HK-2 (cell line): ENCODE results near the gene IGSF8.

Source experiments
- DNase-seq: peaks from one replicate; pipeline ENCODE4 v3.0.0-alpha.2; 2018; ENCODE audit not compliant: unreplicated experiment

IGSF8 gene

DNA sequence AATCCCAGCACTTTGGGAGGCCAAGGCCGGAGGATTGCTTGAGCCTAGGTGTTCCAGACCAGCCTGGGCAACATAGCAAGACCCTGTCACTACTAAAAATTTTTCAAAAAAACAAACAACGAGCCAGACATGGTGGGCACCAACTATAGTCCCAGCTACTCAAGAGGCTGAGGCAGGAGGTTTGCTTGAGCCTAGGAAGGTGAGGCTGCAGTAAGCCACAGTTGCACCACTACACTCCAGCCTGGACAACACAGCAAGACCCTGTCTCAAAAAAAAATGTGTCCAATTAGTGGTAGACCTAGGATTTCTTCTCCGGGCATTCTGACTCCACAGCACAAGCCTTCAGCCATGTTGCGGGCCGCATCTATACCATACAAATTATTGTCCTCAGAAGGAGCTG is 6.7 kb upstream of the IGSF8 start:
- no peak for DNase-seq

DNA sequence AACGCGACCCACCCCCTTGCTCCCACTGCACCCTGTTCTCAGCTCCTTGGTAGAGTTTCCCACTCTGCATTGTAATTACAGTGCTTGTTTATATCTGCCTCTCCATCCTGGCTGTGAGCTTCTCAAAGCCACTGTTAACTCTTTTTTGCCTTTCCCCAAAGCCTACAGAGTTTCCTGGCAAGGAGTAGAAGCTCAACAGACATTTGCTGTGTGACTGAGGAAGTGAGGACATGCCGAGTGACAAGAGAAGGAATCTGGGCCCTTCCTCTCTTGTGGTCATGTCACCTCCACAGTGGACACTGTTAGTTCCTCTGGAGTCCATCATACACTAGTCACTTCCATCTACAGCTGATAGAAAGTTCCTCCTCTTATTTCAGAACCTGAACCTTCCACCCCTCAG is 6.1 kb upstream of the IGSF8 start:
- no peak for DNase-seq

DNA sequence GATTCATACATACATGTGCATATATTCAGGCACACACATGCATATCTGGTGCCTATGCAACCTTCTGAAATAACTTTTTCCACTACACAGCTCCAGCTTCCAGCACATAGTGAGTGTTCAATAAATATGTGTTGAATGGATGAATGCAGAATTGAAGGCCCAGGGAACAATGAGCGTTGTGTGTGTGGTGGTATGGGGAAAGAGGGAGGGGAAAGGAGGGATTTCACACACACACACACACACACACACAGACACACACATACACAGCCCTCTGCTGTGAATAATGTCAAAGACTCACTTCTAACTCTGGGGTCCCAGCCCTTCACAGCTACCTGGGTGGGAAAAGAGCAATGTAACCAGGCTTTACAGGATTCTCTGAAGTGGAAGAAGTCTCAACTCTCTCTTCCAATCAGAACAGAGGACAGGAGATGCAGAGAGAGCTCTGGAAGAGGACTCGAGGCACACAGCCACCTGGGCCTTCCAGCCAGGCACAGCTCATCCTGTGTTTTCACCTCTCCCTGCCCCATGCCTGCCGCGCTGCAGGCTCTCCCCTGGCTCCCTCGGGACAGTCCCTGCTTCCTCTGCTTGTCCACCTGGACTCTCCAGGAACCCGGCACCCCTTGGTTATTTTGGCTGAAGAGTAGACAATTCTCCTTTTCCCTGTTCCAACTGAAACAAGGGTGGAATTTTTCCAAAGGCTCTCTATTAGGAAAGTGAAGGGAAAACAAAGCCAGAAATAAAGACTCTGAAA is 5.4 kb upstream of the IGSF8 start:
- no peak for DNase-seq

DNA sequence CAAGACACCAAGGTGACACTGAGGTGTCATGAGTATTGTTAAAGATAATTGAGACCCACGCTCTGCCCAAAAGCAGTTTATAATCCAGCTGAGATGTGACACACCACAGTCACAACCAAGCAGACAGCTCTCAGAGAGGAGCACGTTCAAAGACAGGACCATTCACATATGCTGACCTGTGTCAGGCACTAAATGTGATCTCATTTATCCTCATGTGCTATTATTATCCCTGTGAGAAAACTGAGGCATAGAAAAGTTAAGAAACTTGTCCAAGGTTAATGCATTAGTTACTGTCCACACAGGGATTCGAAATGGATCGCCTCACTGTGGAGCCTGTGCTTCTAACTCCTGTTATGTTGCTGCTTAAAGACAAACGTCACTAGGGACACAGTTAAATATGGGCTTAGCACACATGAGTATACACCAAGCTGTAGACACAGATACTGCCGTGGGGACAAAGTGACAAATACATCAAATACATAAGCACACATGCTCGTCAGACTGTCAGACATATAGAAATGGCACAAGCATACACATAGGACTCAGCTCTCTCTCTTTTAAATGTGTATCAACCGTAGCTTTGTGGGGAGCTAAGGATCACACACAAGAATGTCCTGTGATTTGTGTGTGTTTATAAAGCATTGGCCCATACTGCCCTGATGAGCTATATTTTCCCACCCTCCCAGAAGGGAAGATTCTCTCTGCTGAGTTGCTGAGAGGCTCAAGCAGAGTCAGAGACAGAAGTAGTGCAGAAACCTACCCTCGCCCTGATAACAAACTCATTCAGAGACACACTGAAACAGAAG is 3.5 kb upstream of the IGSF8 start:
- no peak for DNase-seq

DNA sequence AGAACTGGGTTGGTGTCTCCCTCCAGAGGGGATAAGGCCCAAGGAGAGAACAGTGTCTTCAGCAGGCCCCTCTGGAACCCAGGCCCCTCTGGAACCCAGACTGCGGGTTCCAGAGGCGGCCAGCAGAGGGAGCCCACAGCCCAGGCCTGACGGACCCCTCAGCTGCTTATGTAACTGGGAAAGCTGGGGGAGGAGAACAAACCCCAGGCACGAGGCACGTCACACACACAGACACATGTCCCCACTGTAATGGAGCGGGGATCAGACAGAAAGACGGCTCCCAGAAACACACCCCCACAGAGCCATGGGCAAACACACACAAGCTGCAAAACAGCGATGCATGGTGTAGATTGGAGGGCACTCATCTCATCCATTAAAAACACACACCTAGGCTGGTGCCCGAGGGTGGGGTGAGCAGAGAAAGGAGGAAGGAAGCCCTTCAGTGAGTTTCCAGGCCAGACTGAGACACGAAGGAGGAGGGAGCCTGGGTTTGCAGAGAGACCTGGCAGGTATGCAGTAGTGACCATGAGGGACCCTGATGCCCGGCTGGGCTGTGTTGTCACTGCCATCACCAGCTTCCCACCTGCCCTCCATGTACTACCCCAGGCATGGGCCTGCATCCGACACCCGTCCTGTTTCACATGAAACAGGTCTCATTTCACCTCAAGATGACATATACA is 2.8 kb upstream of the IGSF8 start:
- peak; percentile 70 for DNase-seq

DNA sequence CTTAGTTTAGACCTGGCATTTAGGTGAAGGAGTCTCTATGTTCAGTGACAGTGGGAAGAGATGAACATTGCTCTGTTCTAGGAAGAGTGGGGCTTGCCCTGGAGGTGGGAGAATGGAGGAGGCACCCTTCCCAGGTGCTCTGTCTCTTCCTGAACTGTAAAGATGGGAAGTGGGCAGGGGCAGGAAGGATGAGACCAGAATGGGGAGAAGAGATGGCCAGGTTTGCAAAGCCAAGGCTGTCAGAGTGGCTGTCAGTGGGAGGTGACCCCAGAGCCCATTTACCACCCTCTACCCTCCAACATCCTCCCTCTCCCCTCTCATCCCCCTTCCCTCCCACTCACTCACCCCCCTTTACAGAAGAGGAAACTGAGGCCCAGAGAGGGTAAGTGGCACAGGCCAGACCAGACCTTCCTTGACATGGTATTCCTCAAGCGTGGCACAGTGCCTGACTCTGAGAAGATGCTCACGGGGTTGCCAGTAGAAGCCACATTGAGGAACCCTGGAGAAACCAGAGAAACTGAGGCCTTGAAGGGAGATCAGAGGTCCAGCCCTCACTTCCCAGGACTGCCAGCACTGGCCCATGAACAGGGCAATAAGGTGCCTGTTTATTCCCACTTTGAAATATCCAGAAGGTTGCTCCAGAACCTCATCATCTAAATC is 1.4 kb upstream of the IGSF8 start:
- DNase-seq: no peak

DNA sequence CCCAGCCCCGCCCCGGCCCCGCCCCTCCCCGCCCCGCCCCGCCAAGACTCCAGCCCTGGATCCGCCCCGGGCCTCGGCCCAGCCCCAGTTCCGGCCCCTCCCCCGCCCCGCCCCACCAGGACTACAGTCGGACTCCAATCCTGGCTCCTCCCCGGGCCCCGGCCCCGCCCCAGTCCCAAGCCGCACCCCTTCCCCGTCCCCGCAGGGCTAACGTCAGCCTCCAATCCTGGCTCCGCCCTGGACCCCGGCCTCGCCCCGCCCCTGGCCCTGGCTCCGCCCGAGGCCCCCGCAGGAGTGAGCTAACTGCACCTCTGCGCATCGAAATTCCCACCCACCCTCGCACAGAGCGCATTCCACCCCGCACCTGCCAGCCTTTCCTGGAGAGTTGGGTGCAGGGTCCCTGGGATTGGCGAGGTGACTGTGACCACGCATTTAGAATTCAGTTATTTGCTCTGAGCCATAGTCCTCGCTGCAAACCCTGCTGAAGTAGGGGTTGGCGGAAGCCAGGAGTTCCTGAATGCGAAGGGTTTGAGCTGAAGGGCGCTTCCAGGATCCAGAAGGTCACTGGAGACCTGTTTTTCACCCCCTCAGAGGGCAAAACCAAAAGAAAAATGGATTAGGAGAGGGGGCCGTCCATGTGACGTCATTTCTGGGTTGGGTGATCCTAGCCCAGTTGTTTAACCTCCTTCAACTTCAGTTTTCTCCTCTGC is 588 bp upstream of the IGSF8 start:
- no peak for DNase-seq

DNA sequence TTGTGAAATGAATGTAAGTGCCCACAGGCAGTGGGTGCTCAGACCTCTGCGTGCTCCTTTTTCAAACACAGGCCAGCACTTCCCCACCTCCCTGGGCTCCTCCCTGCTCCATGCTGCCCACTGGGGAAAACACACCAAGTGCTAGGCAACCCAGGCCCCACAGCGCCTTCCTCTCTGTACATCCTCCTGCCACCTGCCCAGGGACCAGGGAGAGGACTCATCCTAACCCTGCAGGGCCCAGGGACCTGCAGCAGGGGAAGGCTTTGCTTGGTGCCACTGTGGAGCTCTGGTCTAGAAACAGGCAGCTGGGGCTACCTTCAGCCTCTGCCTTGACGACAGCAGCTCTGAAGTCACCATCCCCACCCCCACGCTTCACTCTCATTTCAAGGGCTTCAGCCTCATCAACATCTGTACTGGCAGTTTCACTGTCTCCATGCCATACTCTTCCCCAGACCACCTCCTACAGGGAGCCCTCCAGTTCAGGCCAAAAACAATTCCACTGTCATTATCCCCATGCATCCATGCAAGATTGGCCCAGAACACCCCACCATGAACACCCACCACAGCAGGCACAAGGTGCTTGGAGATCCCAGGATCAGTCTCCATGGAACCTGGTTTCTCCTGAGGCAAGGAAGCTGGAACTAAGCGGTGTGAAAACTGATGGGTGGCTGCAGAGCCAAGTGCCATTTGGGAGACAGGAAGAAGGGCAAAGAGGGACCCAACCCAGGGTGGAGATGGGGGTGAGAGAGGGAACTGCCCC is 1.1 kb downstream of the IGSF8 start:
- no peak for DNase-seq

DNA sequence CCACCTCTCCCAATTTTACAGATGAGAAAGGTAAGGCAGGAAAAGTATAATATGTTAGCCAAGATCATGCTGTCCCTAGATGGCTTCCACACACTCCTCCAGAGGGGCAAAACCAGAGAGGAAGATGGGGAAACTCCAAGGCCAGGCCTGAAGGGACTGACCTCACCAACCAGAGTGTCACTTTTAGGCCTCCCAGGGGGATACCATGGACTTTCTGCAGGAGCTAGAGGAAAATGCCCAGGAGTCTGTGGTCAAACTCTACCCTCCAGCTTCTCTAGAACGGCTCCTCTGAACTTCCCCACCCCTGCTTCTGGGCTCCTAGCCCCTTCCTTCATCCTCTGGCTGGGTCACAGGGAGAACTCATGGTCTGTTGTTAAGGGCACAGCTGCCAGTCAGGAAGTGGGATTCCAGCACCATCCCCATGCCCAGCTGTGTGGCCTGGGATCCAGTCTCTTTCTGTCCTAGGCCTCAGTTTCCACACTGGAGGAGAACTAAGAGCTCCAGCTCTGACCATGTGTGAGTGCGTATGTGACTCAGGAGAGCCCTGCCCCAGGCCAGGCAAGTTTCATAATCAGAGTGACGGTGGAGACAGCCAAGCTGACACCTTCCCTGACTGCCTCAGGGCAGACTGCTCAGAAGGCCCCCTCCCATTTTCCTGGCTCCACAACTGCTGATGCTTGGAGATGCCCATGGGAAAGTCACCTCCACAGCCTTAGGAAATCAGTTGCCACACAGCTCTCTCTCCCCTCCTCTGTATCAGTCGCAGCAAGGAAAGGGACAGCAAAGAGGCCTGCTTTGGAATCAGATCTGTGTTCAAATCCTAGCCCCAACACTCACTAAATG is 1.9 kb downstream of the IGSF8 start:
- no peak for DNase-seq

DNA sequence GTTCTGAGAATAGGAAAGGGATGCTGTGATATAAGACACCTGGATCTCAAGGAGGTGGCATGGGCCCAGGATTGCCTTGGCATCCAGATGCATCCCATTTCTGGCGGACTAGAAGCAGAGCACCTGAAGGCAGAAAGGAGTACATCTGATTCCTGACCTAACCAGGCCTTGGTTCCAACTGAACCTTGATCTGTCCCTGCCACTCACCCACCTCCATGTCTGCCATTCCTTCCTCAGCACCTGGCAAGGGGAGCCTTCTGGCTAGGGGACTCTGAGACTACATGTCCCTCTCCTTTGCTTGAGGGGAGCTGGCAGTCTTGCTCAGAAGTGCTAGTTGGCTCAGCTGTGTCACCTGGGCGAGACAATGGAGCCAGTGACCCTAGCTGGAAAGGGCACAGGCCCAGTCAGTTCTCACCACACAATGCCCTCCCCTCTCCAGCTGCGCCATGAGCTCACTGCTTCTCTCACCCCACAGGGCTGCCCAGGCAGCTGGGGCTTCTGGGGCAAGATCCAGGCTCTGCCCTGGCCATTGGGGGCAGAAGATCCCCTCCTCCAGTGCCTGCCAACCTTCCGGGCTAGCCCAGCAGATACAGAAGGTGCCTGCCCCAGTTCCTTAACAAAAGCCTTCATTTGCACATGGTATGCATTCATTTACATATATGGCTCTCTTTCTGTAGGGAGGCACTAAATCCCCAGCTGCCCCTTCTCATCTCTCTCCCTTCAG is 2.9 kb downstream of the IGSF8 start:
- DNase-seq: no peak

DNA sequence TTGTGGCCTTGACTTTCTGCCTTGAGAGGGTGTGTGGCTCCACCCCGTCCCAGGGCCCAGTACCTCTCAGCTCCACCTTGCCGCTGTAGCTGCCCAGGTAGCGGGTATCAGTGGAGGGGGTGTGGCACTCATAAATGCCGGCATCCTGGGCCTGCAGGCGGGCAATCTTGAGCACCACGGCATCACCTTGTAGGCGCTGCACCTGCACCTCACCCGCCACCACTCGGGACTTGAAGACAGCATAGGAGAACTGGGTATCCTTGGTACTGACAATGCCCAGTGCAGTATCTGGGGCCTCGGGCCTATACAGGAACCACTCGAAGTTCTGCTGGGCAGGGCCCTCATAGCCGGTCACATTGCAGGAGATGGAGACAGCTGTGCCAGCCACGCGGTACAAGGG is 3.6 kb downstream of the IGSF8 start:
- DNase-seq: no peak

DNA sequence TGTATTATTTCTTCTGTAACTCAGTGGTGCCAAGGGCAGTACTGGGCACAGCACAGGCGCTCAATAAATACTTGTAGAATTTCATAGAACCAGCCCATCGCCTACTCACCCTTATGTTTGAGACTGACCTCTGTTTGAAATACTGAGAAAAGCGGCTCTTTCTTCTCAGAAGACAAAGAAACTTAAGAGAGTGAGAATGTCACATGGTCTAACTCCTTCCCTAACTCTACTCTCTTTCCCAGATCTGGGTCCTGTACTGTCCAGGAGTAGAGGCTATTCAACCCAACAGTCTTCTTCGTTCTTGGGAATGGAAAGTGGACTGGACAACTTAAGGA is 4.2 kb downstream of the IGSF8 start:
- DNase-seq: no peak

DNA sequence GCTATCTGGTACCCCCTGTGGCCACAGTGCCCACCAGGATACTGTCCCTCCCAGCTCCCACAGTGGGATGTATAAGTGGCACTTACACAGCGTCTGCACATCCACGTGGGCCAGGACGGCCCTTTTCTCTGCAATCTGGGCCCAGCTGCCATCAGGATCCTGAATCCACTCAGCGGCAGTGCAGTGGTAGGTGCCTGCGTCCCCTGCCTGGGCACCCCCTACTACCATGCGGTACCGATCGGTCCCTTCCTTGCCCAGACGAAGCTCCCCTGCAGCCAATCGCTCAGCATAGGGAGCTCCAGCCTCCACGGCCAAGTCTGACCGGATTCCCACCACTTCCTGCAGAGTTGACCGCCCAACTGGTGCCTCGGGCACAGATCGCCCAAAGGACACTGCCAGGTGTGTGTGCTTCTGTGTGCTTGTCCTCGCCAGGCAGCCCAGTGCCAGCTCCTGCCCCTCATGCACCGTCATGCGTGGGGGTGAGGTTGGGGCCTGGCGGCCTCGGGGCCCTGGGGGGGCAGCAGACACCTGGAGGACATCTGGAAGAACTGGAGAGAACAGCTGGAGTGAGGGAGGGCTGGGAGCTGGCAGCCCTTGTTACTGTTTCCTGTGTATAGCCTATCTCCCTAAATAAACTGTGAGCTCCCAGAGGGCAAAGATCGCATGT is 4.7 kb downstream of the IGSF8 start:
- no peak for DNase-seq

DNA sequence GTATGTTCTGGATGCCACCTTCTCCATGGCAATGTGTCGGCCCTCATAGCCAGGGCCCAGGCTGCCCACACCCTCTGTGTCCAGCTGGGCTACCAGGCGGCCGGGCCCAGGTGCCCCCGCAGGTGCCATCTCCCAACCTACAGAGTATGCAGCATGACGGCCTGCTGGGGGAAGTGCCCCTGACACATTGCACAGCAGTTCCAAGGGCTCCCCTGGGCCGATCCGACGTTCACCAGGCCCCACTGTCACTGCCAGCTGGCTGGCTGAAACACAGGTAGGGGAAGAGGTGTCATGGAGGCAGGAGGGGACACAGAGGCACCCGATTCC is 5.4 kb downstream of the IGSF8 start:
- DNase-seq: no peak

DNA sequence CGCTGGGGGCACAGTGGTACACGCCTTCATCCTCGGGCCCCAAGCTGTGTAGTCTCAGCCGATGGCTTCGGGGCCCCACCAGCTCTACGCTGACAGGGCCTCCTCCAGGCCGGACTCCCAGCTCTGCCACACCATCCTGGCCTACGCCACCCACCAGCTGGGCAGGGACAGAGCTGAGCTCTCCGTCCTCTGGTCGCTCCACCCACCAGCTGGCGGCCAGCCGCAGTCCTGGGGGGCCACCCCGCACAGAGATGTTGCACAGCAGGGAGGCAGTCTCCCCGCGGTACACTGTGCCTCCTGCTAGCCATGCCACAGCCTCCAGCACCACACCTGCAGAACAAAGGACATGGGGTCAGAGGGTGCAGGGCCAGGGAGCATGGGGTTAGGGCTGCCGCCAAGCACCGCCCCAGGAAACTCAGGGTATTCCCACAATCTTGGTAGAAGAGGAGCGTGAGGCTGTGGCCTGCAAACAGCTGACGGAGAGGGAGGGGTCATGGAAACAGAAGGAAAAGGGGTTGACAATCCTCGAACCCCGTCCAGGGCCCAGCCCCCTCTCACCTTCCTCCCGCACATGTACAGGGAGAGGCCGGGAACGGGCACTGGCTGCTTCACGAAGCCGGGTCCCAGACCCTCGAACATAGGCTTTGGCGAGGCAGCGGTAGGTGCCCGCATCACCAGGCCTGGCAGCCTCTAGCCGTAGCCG is 5.9 kb downstream of the IGSF8 start:
- DNase-seq: no peak

DNA sequence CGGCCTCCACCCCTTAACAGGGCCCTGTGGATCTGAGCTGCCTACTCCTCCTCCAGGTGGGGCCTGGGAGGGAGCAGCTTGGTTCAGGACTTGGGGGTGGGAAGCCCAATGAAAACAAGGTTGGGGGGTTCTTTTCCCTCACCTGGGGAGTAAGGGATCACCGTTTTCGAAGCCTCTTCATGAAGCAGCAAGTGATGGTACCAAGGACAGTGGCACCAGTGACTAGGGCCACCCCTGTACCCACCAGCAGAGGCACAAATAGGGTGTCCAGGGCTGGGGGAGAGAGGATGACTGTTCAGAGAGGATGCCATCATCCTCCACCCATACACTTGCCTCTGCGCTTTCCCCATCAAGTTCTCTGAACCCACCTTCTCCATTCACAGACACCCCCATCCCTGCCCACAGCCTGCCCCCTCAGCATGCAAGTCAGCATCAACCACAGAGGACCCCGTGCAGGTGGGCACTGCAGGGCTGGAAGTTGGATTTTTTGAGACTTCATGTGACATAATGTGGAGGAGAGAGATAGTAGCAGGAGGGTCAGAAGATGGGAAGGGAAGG is 6.7 kb downstream of the IGSF8 start:
- no peak for DNase-seq

DNA sequence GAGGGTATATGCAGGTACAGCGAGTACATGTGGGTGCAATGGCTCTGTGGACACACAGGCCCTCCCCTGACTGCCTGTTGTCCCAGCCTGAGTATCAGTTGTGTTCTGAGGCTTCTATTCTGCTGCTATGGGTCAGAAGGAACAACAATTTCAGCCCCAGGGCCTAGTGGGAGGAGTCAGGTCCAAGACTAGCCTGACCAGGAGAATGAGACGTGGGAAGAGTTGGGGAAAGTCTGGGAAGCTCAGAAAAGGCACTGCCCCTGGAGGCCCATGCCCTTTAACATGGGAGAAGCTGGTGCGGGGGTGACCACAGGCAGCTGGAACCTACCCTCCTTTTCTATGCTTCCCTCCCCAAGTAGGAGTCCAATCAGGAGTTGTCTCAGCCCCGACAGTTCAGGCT is 7.7 kb downstream of the IGSF8 start:
- DNase-seq: no peak

DNA sequence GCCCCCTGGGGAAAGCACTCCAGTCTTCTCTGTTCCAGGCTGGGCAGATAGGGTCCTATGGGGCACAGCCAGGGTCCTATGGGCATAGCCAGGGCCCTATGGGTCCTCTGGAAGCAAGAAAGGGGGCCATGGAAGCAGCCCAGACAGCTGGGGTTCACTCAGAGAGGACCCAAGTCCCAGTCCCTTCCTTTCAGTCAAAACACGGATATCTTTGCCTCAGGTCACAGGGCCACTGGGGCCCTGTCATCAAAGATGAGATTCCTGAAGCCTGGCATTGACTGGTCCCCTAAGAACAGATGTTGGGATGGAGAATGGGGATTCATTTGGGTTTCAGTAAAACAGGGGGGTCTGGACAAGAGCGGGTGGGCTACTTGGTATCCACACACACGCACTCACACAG is 8.5 kb downstream of the IGSF8 start:
- no peak for DNase-seq
